ENCODE results near the gene CCDC82.

GRCh38 chr11:96424693-96425092 is 35.0 kb upstream of the CCDC82 start:
- TF ChIP-seq CTCF (conservative IDR thresholded peaks at IDR 0.05; ENCODE audit: low read length) (no peak), EZH2phosphoT487 (IDR thresholded peaks at IDR 0.05; ENCODE audit: borderline replicate concordance, low read depth, low read length) (no peak)
